ENCODE measurements around the gene AQP7.

DNA sequence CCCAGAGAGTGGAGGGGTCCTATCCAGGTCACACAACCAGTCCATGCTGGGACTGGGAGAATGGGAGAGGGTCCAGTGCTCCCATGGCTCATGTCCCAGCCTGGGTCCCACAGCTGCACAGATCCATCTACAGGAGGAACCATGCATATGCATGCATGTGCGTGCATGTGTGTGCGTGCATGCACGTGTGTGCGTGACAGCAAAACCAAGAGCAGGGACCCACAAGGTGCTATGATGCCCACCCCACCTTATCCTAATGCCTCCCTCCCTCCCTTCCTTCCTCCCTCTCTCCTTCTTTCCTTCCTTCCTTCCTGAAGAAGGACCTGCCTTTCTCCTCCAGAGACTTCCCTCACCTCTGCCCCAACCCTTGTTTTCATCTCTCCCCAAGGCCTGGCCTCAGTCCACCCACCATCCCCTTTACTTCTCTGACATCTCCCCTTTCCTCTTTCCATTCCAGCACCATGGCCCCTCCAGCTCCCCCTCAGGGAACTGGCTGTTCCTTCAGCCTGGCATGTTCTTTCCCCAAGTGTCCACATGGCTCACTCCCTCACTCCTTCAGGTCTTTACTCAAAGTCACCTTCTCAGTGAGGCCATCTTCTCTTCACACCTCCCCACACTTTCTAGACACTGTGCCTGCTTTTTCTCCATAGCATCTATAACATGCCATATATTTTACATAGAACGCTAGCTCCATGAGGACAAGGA is 21.8 kb downstream of the AQP7 start:
- TF ChIP-seq, protein P1, sequence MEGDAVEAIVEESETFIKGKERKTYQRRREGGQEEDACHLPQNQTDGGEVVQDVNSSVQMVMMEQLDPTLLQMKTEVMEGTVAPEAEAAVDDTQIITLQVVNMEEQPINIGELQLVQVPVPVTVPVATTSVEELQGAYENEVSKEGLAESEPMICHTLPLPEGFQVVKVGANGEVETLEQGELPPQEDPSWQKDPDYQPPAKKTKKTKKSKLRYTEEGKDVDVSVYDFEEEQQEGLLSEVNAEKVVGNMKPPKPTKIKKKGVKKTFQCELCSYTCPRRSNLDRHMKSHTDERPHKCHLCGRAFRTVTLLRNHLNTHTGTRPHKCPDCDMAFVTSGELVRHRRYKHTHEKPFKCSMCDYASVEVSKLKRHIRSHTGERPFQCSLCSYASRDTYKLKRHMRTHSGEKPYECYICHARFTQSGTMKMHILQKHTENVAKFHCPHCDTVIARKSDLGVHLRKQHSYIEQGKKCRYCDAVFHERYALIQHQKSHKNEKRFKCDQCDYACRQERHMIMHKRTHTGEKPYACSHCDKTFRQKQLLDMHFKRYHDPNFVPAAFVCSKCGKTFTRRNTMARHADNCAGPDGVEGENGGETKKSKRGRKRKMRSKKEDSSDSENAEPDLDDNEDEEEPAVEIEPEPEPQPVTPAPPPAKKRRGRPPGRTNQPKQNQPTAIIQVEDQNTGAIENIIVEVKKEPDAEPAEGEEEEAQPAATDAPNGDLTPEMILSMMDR (IDR thresholded peaks at IDR 0.05; ENCODE audit: low read length) = no peak
- TF ChIP-seq EZH2phosphoT487 (IDR thresholded peaks at IDR 0.05; ENCODE audit: low read length) (no peak), EZH2 (optimal IDR thresholded peaks at IDR 0.05; ENCODE audit: low read depth, low read length) (no peak)
